Astrocyte of the cerebellum (primary cell): ENCODE measurements around the gene TBCCD1.
"Not testable (repeated sequence)": the region's sequence is repeated elsewhere in the genome, so short reads cannot be mapped to it uniquely, and the experiment has no call there.

Experiments
- DNase-seq: peaks from one replicate; pipeline ENCODE4 v3.0.0-alpha.2; 2011; ENCODE audit warnings: low read depth
- H3K4me3 ChIP-seq: 2 replicates; pipeline ENCODE4 v1.5.1; 2011; ENCODE audit warnings: mild to moderate bottlenecking, low read depth, low read length, moderate library complexity
- CTCF ChIP-seq: IDR thresholded peaks from 2 replicates; pipeline ENCODE4 v1.5.1; 2012; ENCODE audit warnings: low read length, low read depth, moderate library complexity, mild to moderate bottlenecking; ENCODE audit errors: missing control alignments
- in situ Hi-C: cut with HindIII; loops from 2 replicates; pipeline ENCODE4 v1.10.0; 2017; ENCODE audit warnings: low sequenced_read_pairs

The TBCCD1 gene

GRCh38 chr3:186510374-186511079, 56.6 kb downstream of the TBCCD1 start:
- TF ChIP-seq CTCF, result peak; percentile 16
- no peak overlapping the region for H3K4me3 ChIP-seq
- in situ Hi-C loops, result no loop called here
- DNase-seq, result peak; percentile 16

GRCh38 chr3:186509423-186509822, 57.7 kb downstream of the TBCCD1 start:
- H3K4me3 ChIP-seq, result no peak overlapping the region
- no peak for DNase-seq
- no peak for TF ChIP-seq CTCF
- in situ Hi-C loops, result no loop called here

- DNase-seq, result no peak
- H3K4me3 ChIP-seq, result no peak overlapping the region
- TF ChIP-seq CTCF, result no peak
- in situ Hi-C loops, result no loop called here
Measured at GRCh38 chr3:186506857-186507256, 60.3 kb downstream of the TBCCD1 start.

- no peak for DNase-seq
- in situ Hi-C loops, result no loop called here
- H3K4me3 ChIP-seq, result no peak overlapping the region
- TF ChIP-seq CTCF, result no peak
Measured at GRCh38 chr3:186506191-186506739, 60.9 kb downstream of the TBCCD1 start.

GRCh38 chr3:186502966-186503712, 64.0 kb downstream of the TBCCD1 start:
- no peak for TF ChIP-seq CTCF
- no peak for DNase-seq
- H3K4me3 ChIP-seq, result no peak overlapping the region
- in situ Hi-C loops, result no loop called here

- TF ChIP-seq CTCF, result no peak
- DNase-seq, result no peak
- in situ Hi-C loops, result no loop called here
- no peak overlapping the region for H3K4me3 ChIP-seq
Measured at GRCh38 chr3:186502138-186502948, 64.8 kb downstream of the TBCCD1 start.

GRCh38 chr3:186499949-186500348, 67.2 kb downstream of the TBCCD1 start:
- H3K4me3 ChIP-seq, DNase-seq, in situ Hi-C loops: not testable (repeated sequence)

- H3K4me3 ChIP-seq, DNase-seq, in situ Hi-C loops: not testable (repeated sequence)
Measured at GRCh38 chr3:186498022-186498421, 69.1 kb downstream of the TBCCD1 start.
